ENCODE data around the gene TRIM14.

Gene TRIM14

DNA sequence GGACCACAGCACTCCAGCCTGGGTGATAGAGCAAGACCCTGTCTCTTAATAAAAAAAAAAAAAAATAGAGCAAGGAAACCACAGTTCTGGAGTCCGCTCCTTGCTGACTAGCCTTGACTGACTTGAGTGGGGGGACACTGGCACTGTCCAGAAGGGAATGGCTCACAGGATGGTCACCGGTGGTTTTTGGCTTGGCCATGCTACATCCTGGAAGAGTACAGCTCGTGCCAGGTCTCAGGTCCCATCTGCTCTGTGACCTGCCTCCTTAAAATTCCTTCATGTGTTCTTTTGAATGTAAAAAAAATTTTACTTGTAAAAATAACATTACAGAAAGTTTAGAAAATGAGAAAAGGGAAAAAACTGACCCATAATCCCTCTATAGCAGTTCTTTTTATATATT is 56.9 kb downstream of the TRIM14 start:
- TF ChIP-seq, protein P1, sequence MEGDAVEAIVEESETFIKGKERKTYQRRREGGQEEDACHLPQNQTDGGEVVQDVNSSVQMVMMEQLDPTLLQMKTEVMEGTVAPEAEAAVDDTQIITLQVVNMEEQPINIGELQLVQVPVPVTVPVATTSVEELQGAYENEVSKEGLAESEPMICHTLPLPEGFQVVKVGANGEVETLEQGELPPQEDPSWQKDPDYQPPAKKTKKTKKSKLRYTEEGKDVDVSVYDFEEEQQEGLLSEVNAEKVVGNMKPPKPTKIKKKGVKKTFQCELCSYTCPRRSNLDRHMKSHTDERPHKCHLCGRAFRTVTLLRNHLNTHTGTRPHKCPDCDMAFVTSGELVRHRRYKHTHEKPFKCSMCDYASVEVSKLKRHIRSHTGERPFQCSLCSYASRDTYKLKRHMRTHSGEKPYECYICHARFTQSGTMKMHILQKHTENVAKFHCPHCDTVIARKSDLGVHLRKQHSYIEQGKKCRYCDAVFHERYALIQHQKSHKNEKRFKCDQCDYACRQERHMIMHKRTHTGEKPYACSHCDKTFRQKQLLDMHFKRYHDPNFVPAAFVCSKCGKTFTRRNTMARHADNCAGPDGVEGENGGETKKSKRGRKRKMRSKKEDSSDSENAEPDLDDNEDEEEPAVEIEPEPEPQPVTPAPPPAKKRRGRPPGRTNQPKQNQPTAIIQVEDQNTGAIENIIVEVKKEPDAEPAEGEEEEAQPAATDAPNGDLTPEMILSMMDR (IDR thresholded peaks at IDR 0.05; ENCODE audit: low read depth, low read length), result no peak
- no peak for DNase-seq (ENCODE audit: low read depth, low spot score)
- in situ Hi-C loops (cut with HindIII; ENCODE audit: low sequenced_read_pairs), result no loop called here
- no peak overlapping the region for H3K4me3 ChIP-seq (ENCODE audit: low read depth, low read length)

GRCh38 chr9:98057138-98057799 is 61.8 kb downstream of the TRIM14 start:
- DNase-seq (ENCODE audit: low read depth, low spot score), result no peak
- TF ChIP-seq, protein P1 (IDR thresholded peaks at IDR 0.05; ENCODE audit: low read depth, low read length), result no peak
- in situ Hi-C loops (cut with HindIII; ENCODE audit: low sequenced_read_pairs), result no loop called here

DNA sequence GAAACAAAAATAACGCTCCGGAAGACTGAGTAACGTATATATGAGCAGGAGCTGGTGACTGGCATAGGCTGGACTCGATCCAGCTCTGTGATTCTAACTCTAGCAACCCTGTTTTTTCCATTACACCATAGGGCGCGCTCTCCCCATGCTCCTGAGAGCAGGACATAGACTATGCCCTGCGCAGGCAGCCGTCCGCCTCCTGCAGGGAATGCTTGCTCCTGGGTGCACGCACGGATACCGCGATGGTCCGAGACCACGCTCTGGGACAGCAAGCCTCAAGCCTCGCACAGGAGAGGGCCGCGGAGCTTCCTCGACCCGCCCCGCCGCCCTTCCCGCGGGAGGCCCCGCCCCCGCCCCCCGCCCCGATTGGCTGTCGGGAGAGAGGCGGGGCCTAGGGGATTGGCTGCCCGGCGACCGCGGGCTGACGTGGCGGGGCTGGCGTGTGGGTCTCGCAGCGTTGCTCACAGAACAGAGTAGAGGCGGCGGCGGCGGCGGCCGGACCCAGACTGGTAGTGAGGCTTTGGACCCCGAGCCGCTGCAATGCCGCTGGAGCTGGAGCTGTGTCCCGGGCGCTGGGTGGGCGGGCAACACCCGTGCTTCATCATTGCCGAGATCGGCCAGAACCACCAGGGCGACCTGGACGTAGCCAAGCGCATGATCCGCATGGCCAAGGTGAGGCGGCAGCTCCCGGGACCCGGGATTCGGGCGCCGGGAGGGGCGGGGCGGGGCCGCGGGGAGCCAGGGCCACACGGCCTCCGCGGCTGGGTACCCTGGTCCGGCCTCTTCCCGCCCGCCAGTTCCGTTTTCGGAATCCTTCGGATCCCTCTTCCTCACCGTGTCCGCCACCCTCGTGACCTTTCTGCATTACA is 62.5 kb downstream of the TRIM14 start, which contains the start of gene NANS:
Gene NANS, plus strand, starts transcription at position 464 of the 869 bp plus-strand sequence. Its CDS starts 77 bp downstream, at position 541.
- TF ChIP-seq, protein P1 (IDR thresholded peaks at IDR 0.05; ENCODE audit: low read depth, low read length), result no peak
- peak; percentile 95 for DNase-seq (ENCODE audit: low read depth, low spot score)
- H3K4me3 ChIP-seq (ENCODE audit: low read depth, low read length), result peak within 1 kb of the TSS; percentile 62
- in situ Hi-C loops (cut with HindIII; ENCODE audit: low sequenced_read_pairs), result no loop called here

More at GRCh38 chr9:98057138-98057799, 61.8 kb downstream of the TRIM14 start:
- peak overlapping the region; percentile 62 for H3K4me3 ChIP-seq (ENCODE audit: low read depth, low read length)

- TF ChIP-seq, protein P1 (IDR thresholded peaks at IDR 0.05; ENCODE audit: low read depth, low read length), result no peak
- H3K4me3 ChIP-seq (ENCODE audit: low read depth, low read length), result no peak overlapping the region
- in situ Hi-C loops (cut with HindIII; ENCODE audit: low sequenced_read_pairs), result no loop called here
- no peak for DNase-seq (ENCODE audit: low read depth, low spot score)
Measured at GRCh38 chr9:98054376-98054951, 64.6 kb downstream of the TRIM14 start.

- no peak for DNase-seq (ENCODE audit: low read depth, low spot score)
- TF ChIP-seq, protein P1 (IDR thresholded peaks at IDR 0.05; ENCODE audit: low read depth, low read length), result no peak
- H3K4me3 ChIP-seq (ENCODE audit: low read depth, low read length), result no peak overlapping the region
- in situ Hi-C loops (cut with HindIII; ENCODE audit: low sequenced_read_pairs), result no loop called here
Measured at GRCh38 chr9:98050351-98050750, 68.7 kb downstream of the TRIM14 start.

DNA sequence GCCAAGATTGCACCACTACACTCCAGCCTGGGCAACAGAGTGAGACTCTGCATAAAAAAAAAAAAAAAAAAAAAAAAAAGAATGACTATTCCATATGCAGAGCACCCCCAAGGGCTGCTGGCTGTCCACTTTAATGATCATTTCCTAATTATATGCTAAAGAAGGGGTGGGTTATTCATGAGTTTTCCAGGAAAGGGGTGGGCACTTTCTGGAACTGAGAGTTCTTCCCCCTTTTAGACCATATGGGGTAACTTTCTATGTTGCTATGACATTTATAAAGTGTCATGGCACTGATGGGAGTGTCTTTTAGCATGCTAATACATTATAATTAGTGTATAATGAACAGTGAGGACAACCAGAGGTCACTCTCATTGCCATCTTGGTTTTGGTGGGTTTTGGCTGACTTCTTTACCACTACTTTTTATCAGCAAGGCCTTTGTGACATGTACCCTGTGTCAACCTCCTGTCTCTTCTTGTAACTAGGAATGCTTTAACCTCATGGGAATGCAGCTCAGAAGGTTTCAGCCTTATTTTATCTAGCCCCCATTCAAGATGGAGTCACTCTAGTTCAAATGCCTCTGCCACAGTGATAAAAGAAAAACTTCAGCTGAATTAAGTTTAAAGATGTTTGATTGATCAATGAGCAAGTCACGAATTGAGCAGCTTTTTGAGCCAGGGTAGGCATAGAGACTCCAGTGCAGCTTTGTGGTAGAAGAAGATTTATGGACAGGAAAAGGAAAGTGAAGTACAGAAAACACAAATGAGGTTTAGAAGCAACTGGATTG is 69.5 kb downstream of the TRIM14 start:
- no peak overlapping the region for H3K4me3 ChIP-seq (ENCODE audit: low read depth, low read length)
- DNase-seq (ENCODE audit: low read depth, low spot score), result no peak
- TF ChIP-seq, protein P1 (IDR thresholded peaks at IDR 0.05; ENCODE audit: low read depth, low read length), result no peak
- in situ Hi-C loops (cut with HindIII; ENCODE audit: low sequenced_read_pairs), result no loop called here

Measured in astrocyte of the spinal cord (primary cell).